Endothelial cell of umbilical vein (primary cell): Measurements from ENCODE around the gene ASRGL1.

ENCODE experiments used
- CTCF ChIP-seq, 2 donors: IDR thresholded peaks; 1 replicate in 1 of 2; 2 replicates in 1 of 2; pipeline ENCODE4 v1.5.1; 2011; ENCODE audit warnings: low read length in 2 of 2, mild to moderate bottlenecking in 2 of 2, moderate library complexity in 2 of 2, control low read depth in 1 of 2, inconsistent platforms in 1 of 2, low read depth in 1 of 2; ENCODE audit not compliant: insufficient read depth in 1 of 2; ENCODE audit errors: extremely low read depth in 1 of 2
- FOS ChIP-seq: IDR thresholded peaks from 2 replicates; pipeline ENCODE4 v1.6.1; 2011; ENCODE audit warnings: mild to moderate bottlenecking, low read length, moderate library complexity, borderline replicate concordance; ENCODE audit not compliant: insufficient read depth
- GATA2 ChIP-seq: IDR thresholded peaks from 2 replicates; pipeline ENCODE4 v1.7.0; 2011; ENCODE audit warnings: low read depth, mild to moderate bottlenecking, moderate library complexity, mixed read lengths, low read length; ENCODE audit not compliant: insufficient read length, insufficient read depth
- POLR2A ChIP-seq: IDR thresholded peaks from 2 replicates; pipeline ENCODE4 v1.6.1; 2012; ENCODE audit warnings: low read depth, mild to moderate bottlenecking, control low read depth, low read length
- POLR2AphosphoS5 ChIP-seq: IDR thresholded peaks from 2 replicates; pipeline ENCODE4 v1.6.1; 2012; ENCODE audit warnings: low read depth, mild to moderate bottlenecking, control low read depth, low read length, moderate library complexity; ENCODE audit not compliant: insufficient read depth

- TF ChIP-seq CTCF (IDR thresholded peaks at IDR 0.05; ENCODE audit: extremely low read depth in 1 of 2, insufficient read depth in 1 of 2, low read depth in 1 of 2, low read length in 2 of 2), result no peak
- no peak for TF ChIP-seq POLR2AphosphoS5
- no peak for TF ChIP-seq GATA2
- TF ChIP-seq POLR2A, result no peak
- TF ChIP-seq FOS, result no peak
These were observed 83.6 kb downstream of the ASRGL1 start for GRCh38 chr11:62420882-62421281.
